HG02623 (cell line): ENCODE data around the gene NKX6-1.

Experiments used
- ATAC-seq: cut with Tn5 transposase; IDR thresholded peaks from one replicate; pipeline ENCODE4 v1.9.1; 2021; ENCODE audit warnings: moderate library complexity; ENCODE audit not compliant: unreplicated experiment

Gene NKX6-1

GRCh38 chr4:84498935-84499623 lies at the start of gene NKX6-1:
Gene NKX6-1 (minus strand): TSS chr4:84499292. CDS start chr4:84498228, 1,064 bp downstream.
- no peak for ATAC-seq

- ATAC-seq = no peak
These were observed 48.1 kb upstream of the NKX6-1 start for GRCh38 chr4:84547211-84547610.

DNA sequence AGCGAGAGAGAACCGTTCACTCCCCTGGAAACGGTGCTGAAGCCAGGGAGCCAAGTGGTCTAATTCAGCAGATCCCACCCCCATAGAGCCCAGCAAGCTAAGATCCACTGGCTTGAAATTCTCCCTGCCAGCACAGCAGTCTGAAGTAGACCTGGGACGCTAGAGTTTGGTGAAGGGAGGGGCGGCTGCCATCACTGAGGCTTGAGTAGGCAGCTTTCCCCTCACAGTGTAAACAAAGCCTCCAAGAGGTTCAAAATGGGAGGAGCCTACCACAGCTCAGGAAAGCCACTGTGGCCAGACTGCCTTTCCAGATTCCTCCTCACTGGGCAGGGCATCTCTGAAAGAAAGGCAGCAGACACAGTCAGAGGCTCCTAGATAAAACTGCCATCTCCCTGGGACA lies 46.0 kb upstream of the NKX6-1 start:
- ATAC-seq = no peak

DNA sequence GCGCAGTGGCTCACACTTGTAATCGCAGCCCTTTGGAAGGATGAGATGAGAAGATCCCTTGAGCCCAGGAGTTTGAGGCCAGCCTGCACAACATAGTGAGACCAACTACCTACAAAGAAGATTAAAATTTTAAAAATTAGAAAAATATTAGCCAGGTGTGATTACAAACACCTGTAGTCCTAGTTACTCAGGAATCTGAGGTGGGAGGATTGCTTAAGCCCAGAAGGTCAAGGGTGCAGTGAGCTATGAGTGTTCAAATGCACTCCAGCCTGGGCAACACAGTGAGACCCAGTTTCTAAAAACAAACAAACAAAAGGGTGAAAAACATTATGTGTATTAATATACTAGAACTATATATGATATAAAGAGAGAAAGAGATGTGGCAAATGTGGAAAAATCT lies 36.8 kb upstream of the NKX6-1 start:
- ATAC-seq = no peak

GRCh38 chr4:84531689-84532088 lies 32.6 kb upstream of the NKX6-1 start:
- ATAC-seq = no peak

DNA sequence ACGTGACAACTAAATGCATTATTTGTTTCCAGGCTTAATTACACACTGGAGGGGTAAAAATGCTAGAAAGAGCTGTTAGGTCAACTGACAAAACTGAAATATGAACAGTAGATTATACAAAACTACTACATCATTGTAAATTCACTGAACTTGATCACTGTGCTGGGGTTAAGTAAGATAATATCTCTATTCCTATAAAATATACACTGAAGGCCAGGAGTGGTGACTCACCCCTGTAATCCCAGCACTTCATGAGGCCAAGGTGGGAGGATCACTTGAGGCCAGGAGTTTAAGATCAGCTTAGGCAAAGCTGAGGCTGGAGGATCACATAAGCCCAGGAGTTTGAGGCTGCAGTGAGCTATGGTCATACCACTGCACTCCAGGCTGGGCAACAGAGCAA lies 31.8 kb upstream of the NKX6-1 start:
- no peak for ATAC-seq

- ATAC-seq = no peak
These were observed 31.4 kb upstream of the NKX6-1 start for GRCh38 chr4:84530454-84530853.

- ATAC-seq = no peak
These were observed 30.2 kb upstream of the NKX6-1 start for GRCh38 chr4:84529169-84529751.

DNA sequence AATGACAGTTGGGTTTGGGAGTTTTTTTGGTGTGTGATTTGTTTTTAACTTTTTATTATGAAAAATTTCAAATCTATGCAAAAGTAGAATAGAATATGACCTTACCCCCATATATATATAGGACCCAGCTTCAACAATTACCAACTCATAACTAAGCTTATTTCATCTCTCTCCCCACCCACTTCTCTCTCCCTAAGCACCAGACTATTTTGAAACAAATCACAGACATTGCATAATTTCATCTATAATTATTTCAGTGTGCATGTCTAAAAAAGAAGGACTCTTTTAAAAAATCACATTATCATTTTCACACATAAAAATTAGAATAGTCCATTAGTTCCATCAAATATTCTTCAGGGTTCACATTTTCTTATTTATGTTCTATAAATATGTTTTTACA lies 28.3 kb upstream of the NKX6-1 start:
- no peak for ATAC-seq

DNA sequence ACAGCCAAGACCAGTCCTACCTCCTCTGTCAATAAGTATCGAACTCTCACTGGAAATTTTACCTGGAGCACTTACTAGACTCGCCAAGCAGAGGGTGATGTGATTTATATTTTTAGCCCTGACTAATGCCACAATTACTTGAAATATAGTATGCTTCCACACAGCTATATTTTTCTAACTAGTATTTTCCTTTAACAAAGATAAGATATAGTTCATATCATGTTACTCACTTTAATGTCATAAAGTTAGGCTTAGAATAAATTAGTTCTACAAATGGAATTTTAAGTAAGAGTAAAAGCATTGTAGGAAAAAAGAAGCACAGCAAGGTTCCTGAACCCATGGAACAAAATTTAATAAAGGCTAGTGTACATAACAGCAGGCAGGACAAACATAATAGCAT lies 16.0 kb upstream of the NKX6-1 start:
- no peak for ATAC-seq

- ATAC-seq = no peak
These were observed 13.2 kb upstream of the NKX6-1 start for GRCh38 chr4:84512277-84512676.

GRCh38 chr4:84511703-84512102 lies 12.6 kb upstream of the NKX6-1 start:
- no peak for ATAC-seq

GRCh38 chr4:84507941-84508340 lies 8.8 kb upstream of the NKX6-1 start:
- no peak for ATAC-seq

GRCh38 chr4:84504821-84505220 lies 5.7 kb upstream of the NKX6-1 start:
- no peak for ATAC-seq

GRCh38 chr4:84503495-84504437 lies 4.7 kb upstream of the NKX6-1 start:
- peak; percentile 70 for ATAC-seq

GRCh38 chr4:84502955-84503373 lies 3.9 kb upstream of the NKX6-1 start:
- ATAC-seq = no peak

DNA sequence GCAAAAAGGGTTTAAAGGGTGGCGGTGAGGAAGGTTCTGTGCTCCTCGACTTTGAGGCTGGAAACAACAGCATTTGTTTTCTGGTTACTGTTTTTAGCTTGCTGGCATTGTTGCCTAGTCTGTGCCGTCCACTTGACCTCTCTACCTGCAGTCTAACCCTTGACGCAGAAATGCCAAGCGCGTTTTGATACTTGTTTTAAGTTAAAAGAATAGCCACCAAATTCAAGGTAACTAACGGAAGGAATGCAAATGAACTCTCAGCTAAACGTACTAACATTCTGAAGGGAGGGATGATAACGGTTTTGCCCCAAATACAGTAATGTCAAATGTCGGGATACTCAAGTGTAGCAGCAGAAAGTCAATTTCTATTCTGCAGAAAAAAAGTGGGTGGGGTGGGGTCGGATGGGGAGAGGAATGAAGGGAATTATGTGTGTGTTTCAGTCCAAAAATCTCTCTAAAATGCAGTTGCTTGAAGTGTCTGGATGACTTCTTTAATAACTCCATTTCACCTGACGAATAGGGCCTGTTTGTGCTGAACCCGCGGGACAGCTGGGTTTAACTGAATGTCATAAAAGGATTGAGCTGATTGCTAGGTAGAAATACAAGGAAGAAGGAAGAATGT lies 3.4 kb upstream of the NKX6-1 start:
- ATAC-seq = no peak

GRCh38 chr4:84501721-84502267 lies 2.7 kb upstream of the NKX6-1 start:
- ATAC-seq = no peak

- ATAC-seq = no peak
These were observed 2.1 kb upstream of the NKX6-1 start for GRCh38 chr4:84501202-84501503.

DNA sequence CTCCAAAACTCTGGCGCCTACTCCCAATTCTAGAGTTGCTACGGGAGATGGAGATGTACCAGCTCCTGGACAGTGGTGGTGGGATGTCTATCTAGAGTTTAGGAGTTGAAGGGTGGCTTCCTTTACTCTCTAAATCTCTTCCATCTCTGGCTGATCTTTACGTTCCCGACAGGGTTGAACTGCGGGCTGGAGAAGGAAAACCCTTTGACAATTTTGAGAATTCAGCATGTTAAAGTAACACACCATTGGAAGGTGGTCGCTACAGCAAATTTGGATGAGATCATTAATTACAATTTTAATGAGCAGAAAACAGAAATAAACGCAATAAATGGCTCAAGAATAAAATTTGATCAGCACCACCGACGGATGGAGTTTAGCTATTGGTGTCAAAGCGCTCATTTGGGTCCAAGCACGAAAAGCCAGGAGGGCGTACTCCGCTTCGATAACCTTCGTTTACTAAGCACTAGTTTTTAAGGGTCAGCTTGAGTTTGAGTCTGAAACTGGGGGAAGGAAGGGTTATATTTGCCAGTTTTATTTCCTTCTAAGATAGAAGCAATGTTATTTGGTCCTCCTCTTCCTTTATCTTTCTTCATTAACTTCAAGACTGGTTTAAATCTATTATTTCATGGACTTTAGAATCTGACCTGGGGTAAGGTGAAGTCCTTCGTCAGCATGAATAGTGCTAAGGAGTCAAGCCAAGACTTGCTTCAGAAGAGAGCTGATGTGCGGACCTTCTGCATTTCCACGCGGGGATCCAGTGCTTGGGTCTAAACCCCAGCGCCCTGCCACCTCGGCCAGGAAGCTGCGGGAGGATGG lies 1.5 kb upstream of the NKX6-1 start:
- no peak for ATAC-seq
